NCI-H1930 (cell line): Measurements from ENCODE around the gene CELF4.

Experiments
- DNase-seq, 2 experiments: peaks; one replicate each; lab custom pipeline; 2025; lab: John Stamatoyannopoulos, UW

The CELF4 gene

GRCh38 chr18:37253394-37254235 is 312.0 kb downstream of the CELF4 start:
- peak; percentile 56 to 76 for DNase-seq

- no peak for DNase-seq
These were observed 312.7 kb downstream of the CELF4 start for GRCh38 chr18:37252854-37253393.

GRCh38 chr18:37252342-37252741 is 313.3 kb downstream of the CELF4 start:
- DNase-seq, result no peak

GRCh38 chr18:37251679-37252078 is 313.9 kb downstream of the CELF4 start:
- no peak for DNase-seq

GRCh38 chr18:37249895-37250618 is 315.5 kb downstream of the CELF4 start:
- DNase-seq, result no peak

GRCh38 chr18:37249171-37249886 is 316.3 kb downstream of the CELF4 start:
- no peak for DNase-seq

GRCh38 chr18:37248281-37248680 is 317.3 kb downstream of the CELF4 start:
- no peak for DNase-seq

- DNase-seq, result no peak
These were observed 318.0 kb downstream of the CELF4 start for GRCh38 chr18:37247497-37248161.

GRCh38 chr18:37246779-37247340 is 318.7 kb downstream of the CELF4 start:
- DNase-seq, result no peak

- no peak for DNase-seq
These were observed 321.0 kb downstream of the CELF4 start for GRCh38 chr18:37244618-37245017.

- DNase-seq, result no peak
These were observed 321.9 kb downstream of the CELF4 start for GRCh38 chr18:37243741-37244140.

- DNase-seq, result no peak
These were observed 322.6 kb downstream of the CELF4 start for GRCh38 chr18:37242826-37243560.

GRCh38 chr18:37242091-37242490 is 323.5 kb downstream of the CELF4 start:
- no peak for DNase-seq

GRCh38 chr18:37238282-37239108 is 327.1 kb downstream of the CELF4 start:
- no peak for DNase-seq

- no peak for DNase-seq
These were observed 330.0 kb downstream of the CELF4 start for GRCh38 chr18:37235583-37235982.

- no peak for DNase-seq
These were observed 334.3 kb downstream of the CELF4 start for GRCh38 chr18:37231251-37231650.

- DNase-seq, result no peak
These were observed 334.8 kb downstream of the CELF4 start for GRCh38 chr18:37230768-37231167.

GRCh38 chr18:37225279-37225678 is 340.3 kb downstream of the CELF4 start:
- DNase-seq, result no peak

- DNase-seq, result no peak
These were observed 342.6 kb downstream of the CELF4 start for GRCh38 chr18:37222999-37223378.
